DND-41 (cell line): ENCODE data around the gene MGAT4B.

Source experiments
- ATAC-seq: fragments of 200-7000 bp; cut with Tn5 transposase; 3 replicates; pipeline ENCODE4 v1.9.1; 2021; ENCODE audit warnings: low read depth; ENCODE audit not compliant: insufficient read depth
- DNase-seq: peaks from one replicate; pipeline ENCODE4 v3.0.0-alpha.2; 2020
- H2AFZ ChIP-seq: 2 replicates; pipeline ENCODE4 v1.6.0; 2012; ENCODE audit warnings: low read depth, low read length
- H3K27ac ChIP-seq: 2 replicates; pipeline ENCODE4 v1.5.1; 2012; ENCODE audit warnings: low read length, inconsistent platforms
- H3K27me3 ChIP-seq: fragments of 200-600 bp; sonication (generic); 2 replicates; pipeline ENCODE4 v1.6.0; 2012; ENCODE audit warnings: low read length, mild to moderate bottlenecking, inconsistent platforms; ENCODE audit not compliant: insufficient read depth, poor library complexity
- H3K36me3 ChIP-seq: 2 replicates; pipeline ENCODE4 v1.5.1; 2012; ENCODE audit warnings: low read length, inconsistent platforms; ENCODE audit not compliant: insufficient read depth
- H3K4me1 ChIP-seq: 2 replicates; pipeline ENCODE4 v1.5.1; 2012; ENCODE audit warnings: mild to moderate bottlenecking, low read length; ENCODE audit not compliant: insufficient read depth
- H3K4me2 ChIP-seq: 2 replicates; pipeline ENCODE4 v1.6.0; 2012; ENCODE audit warnings: mild to moderate bottlenecking, moderate library complexity, low read length, inconsistent platforms; ENCODE audit not compliant: insufficient read depth
- H3K4me3 ChIP-seq, 2 experiments: fragments of 200-600 bp in 1 of 2; shearing (Covaris generic) in 1 of 2; 2 replicates each; pipeline ENCODE4 v1.5.1; 2012 to 2016; ENCODE audit warnings: inconsistent platforms in 2 of 2, low read length in 2 of 2, mild to moderate bottlenecking in 2 of 2, low read depth in 1 of 2, moderate library complexity in 1 of 2
- H3K79me2 ChIP-seq: 2 replicates; pipeline ENCODE4 v1.6.0; 2012; ENCODE audit warnings: low read length, inconsistent platforms; ENCODE audit not compliant: insufficient read depth
- H3K9ac ChIP-seq: 2 replicates; pipeline ENCODE4 v1.6.0; 2012; ENCODE audit warnings: low read depth, mild to moderate bottlenecking, inconsistent platforms, low read length, moderate library complexity
- H3K9me3 ChIP-seq: 2 replicates; pipeline ENCODE4 v1.5.1; 2012; ENCODE audit warnings: low read length, moderate library complexity, mild to moderate bottlenecking, inconsistent platforms; ENCODE audit not compliant: insufficient read depth, severe bottlenecking
- H4K20me1 ChIP-seq: 2 replicates; pipeline ENCODE4 v1.6.0; 2012; ENCODE audit warnings: low read length; ENCODE audit not compliant: insufficient read depth
- EZH2 ChIP-seq: IDR thresholded peaks from 3 replicates; pipeline ENCODE4 v1.6.1; 2012; ENCODE audit warnings: borderline replicate concordance, low read depth, mild to moderate bottlenecking, moderate library complexity, low read length, inconsistent platforms; ENCODE audit not compliant: severe bottlenecking
- TF ChIP-seq, protein P1 (sequence below): IDR thresholded peaks from 2 replicates; pipeline ENCODE4 v1.5.1; 2012; ENCODE audit warnings: borderline replicate concordance, low read length, moderate library complexity, mild to moderate bottlenecking; ENCODE audit not compliant: poor library complexity, severe bottlenecking; ENCODE audit errors: extremely low read depth

Gene MGAT4B

DNA sequence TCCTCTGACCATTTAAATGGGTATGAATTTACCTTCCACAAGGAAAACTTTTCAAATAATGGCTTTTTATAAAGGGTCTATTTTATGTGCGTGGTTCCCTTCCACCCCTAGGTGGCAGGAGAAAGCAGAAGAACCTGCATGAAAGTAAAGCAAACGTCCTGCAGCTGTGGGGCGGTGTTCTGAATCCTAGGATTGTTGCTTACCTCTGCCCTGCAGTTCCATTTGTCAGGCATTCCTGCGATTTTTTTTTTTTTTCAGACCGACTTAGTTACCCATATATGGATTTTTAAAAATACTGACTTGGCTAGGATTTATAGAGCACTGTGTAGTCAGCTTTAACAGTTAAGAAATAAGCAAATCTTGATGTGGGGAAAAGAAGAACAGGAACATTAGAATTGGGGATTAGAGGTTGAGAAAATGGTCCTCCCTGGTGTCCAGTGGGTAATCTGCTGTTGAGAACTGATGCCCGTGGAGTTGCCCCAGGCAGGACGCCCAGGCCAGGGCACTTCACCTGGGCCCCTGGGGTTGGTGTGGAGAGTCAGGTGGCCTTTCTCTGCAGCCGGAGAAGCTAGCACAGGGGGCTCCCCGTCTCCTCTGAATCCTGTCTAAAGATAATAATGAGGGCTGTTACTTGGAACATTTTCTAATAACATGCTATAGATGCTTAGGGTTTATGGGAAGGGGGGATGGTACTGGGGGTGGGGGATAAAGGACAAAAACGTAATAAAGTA, 43.3 kb downstream of the MGAT4B start:
- H3K9me3 ChIP-seq, result no peaks in the 10 kb centered on the region
- peaks cover 83% of the 10 kb centered on the region for H4K20me1 ChIP-seq
- no peak overlapping the region for H3K4me3 ChIP-seq
- no peaks in the 10 kb centered on the region for H3K27me3 ChIP-seq
- H3K36me3 ChIP-seq, result peaks cover 39% of the 10 kb centered on the region
- no peak overlapping the region for H2AFZ ChIP-seq
- TF ChIP-seq EZH2, result no peak
- TF ChIP-seq, protein P1, sequence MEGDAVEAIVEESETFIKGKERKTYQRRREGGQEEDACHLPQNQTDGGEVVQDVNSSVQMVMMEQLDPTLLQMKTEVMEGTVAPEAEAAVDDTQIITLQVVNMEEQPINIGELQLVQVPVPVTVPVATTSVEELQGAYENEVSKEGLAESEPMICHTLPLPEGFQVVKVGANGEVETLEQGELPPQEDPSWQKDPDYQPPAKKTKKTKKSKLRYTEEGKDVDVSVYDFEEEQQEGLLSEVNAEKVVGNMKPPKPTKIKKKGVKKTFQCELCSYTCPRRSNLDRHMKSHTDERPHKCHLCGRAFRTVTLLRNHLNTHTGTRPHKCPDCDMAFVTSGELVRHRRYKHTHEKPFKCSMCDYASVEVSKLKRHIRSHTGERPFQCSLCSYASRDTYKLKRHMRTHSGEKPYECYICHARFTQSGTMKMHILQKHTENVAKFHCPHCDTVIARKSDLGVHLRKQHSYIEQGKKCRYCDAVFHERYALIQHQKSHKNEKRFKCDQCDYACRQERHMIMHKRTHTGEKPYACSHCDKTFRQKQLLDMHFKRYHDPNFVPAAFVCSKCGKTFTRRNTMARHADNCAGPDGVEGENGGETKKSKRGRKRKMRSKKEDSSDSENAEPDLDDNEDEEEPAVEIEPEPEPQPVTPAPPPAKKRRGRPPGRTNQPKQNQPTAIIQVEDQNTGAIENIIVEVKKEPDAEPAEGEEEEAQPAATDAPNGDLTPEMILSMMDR, result peak; percentile 90
- ATAC-seq (peak; percentile 75), DNase-seq (peak; percentile 60)
- no peak overlapping the region for H3K27ac ChIP-seq
- peaks cover 18% of the 10 kb centered on the region for H3K4me1 ChIP-seq
- H3K79me2 ChIP-seq, result peaks cover 87% of the 10 kb centered on the region
- H3K4me2 ChIP-seq, result no peak overlapping the region
- H3K9ac ChIP-seq, result no peak overlapping the region

GRCh38 chr5:179762781-179763176, 43.9 kb downstream of the MGAT4B start:
- Histone ChIP-seq H3K4me3 (no peak overlapping the region), H3K36me3 (peaks cover 33% of the 10 kb centered on the region), H3K4me1 (peaks cover 18% of the 10 kb centered on the region), H3K79me2 (peaks cover 91% of the 10 kb centered on the region), H3K4me2 (no peak overlapping the region), H3K9me3 (no peaks in the 10 kb centered on the region), H2AFZ (no peak overlapping the region), H3K27ac (no peak overlapping the region), H3K9ac (no peak overlapping the region), H3K27me3 (no peaks in the 10 kb centered on the region), H4K20me1 (peaks cover 83% of the 10 kb centered on the region)
- no peak for DNase-seq
- no peak for ATAC-seq
- TF ChIP-seq EZH2, result no peak
- TF ChIP-seq, protein P1, result no peak

DNA sequence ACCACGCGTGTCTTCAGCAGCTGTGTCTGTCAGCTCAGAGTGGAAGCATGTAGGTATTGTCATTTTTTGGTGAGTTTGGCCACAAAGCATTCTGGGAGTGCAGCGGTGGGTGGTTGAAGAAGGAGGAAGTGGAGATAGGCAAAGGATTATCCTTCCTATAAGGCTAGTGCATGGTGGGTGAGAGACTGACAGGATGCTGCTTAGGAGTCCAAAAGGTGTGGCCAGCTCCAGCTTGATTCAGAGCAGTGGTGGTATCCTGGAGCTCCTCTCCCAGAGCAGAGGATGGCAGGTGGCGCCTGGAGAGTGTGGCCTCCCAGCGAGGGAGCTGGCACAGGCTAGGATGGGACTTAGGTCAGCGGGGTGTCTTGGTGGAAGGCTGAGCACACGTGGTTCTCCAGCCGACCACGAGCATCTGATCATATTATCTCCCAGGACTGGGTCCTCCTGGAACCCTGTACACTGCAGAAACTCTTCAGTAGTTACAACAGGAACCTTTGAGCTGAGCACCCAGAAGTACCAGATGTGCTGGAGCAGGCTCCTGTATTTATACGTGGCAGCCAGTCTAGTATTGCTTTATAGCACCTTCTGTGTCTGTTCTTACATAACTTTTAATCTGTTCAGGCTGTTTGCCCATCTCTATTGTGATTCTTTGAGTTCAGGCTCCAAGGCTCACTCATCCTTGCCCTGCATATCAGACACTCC, 44.4 kb downstream of the MGAT4B start:
- Histone ChIP-seq H3K9ac (no peak overlapping the region), H3K4me1 (peaks cover 18% of the 10 kb centered on the region), H2AFZ (no peak overlapping the region), H3K9me3 (no peaks in the 10 kb centered on the region), H4K20me1 (peaks cover 83% of the 10 kb centered on the region), H3K36me3 (peaks cover 28% of the 10 kb centered on the region), H3K27ac (no peak overlapping the region), H3K79me2 (peaks cover 93% of the 10 kb centered on the region), H3K4me3 (no peak overlapping the region), H3K4me2 (no peak overlapping the region), H3K27me3 (no peaks in the 10 kb centered on the region)
- TF ChIP-seq, protein P1, result no peak
- TF ChIP-seq EZH2, result no peak
- ATAC-seq, result peak; percentile 75
- peak; percentile 47 for DNase-seq
